Urothelium cell line (cell line): ENCODE measurements around the gene TMF1.

Experiments used
- DNase-seq: peaks from one replicate; pipeline ENCODE4 v3.0.0; 2011; ENCODE audit warnings: low spot score, mixed read lengths
- FAIRE-seq: peaks from 2 replicates; lab custom pipeline; 2011; peaks lifted over from hg19 to GRCh38; lab: Jason Lieb, UNC

The TMF1 gene

GRCh38 chr3:68984011-68984530 lies 68.1 kb downstream of the TMF1 start:
- no peak for DNase-seq
- FAIRE-seq: no peak

GRCh38 chr3:68977486-68978167 lies 74.5 kb downstream of the TMF1 start:
- no peak for FAIRE-seq
- DNase-seq: no peak

- no peak for FAIRE-seq
These were observed 77.4 kb downstream of the TMF1 start for GRCh38 chr3:68974711-68975110.

GRCh38 chr3:68973639-68974038 lies 78.5 kb downstream of the TMF1 start:
- no peak for FAIRE-seq
- no peak for DNase-seq

More at GRCh38 chr3:68974711-68975110, 77.4 kb downstream of the TMF1 start:
- DNase-seq: no peak

GRCh38 chr3:68972358-68972979 lies 79.7 kb downstream of the TMF1 start:
- DNase-seq: peak; percentile 77
- FAIRE-seq: peak; percentile 74
